CD8-positive, alpha-beta memory T cell (primary cell): Measurements from ENCODE around the gene RAB27A. TPM values are rescaled to one million over a fixed set of nuclear protein-coding genes. Genes with fewer than 3 reads are reported as not detected.
"Not testable (repeated sequence)": the region's sequence is repeated elsewhere in the genome, so short reads cannot be mapped to it uniquely, and the experiment has no call there.

Source experiments
- CTCF ChIA-PET: fragments of 350-600 bp; sonication (Branson Sonifier 250); formaldehyde crosslinking; loops from one replicate; lab custom pipeline; 2021; ENCODE audit warnings: antibody characterized with exemption; lab: Charles Lee
- POLR2A ChIA-PET: fragments of 350-600 bp; sonication (Branson Sonifier 250); formaldehyde crosslinking; loops from one replicate; lab custom pipeline; 2021; ENCODE audit warnings: antibody characterized with exemption; lab: Charles Lee
- DNase-seq, 5 donors: peaks; one replicate each; pipeline versions ENCODE4 v3.0.0 to v3.0.0-alpha.2; 2020 to 2022; ENCODE audit warnings: mixed read lengths in 1 of 5
- H3K27ac ChIP-seq: one replicate; pipeline ENCODE4 v1.7.0; 2013; ENCODE audit warnings: low read depth, mild to moderate bottlenecking, low read length, moderate library complexity
- H3K27me3 ChIP-seq: 2 replicates; pipeline ENCODE4 v1.7.0; 2013; ENCODE audit warnings: low read length, mild to moderate bottlenecking; ENCODE audit not compliant: insufficient read depth, poor library complexity, severe bottlenecking
- H3K36me3 ChIP-seq: 2 replicates; pipeline ENCODE4 v1.7.0; 2013; ENCODE audit warnings: mild to moderate bottlenecking, low read length, moderate library complexity; ENCODE audit not compliant: insufficient read depth
- H3K4me1 ChIP-seq: 2 replicates; pipeline ENCODE4 v1.7.0; 2013; ENCODE audit warnings: mild to moderate bottlenecking, low read length, moderate library complexity; ENCODE audit not compliant: insufficient read depth
- H3K4me3 ChIP-seq: 2 replicates; pipeline ENCODE4 v1.7.0; 2013; ENCODE audit warnings: mild to moderate bottlenecking, low read length
- H3K9me3 ChIP-seq: 2 replicates; pipeline ENCODE4 v1.7.0; 2013; ENCODE audit warnings: mild to moderate bottlenecking, low read length
- H3K27ac Mint-ChIP-seq, 8 donors: one replicate each; pipeline ENCODE4 v1.8.0; 2020 to 2021; ENCODE audit warnings: mixed read lengths in 8 of 8, mild to moderate bottlenecking in 6 of 8, inconsistent platforms in 3 of 8, moderate library complexity in 3 of 8
- H3K27me3 Mint-ChIP-seq, 2 donors: one replicate each; pipeline ENCODE4 v1.8.0; 2020 to 2021; ENCODE audit warnings: mixed read lengths in 2 of 2, mild to moderate bottlenecking in 1 of 2, moderate library complexity in 1 of 2
- H3K36me3 Mint-ChIP-seq, 3 donors: one replicate each; pipeline ENCODE4 v1.8.0; 2020 to 2021; ENCODE audit warnings: mixed read lengths in 3 of 3, inconsistent platforms in 1 of 3, mild to moderate bottlenecking in 1 of 3
- H3K4me1 Mint-ChIP-seq, 3 donors: one replicate each; pipeline ENCODE4 v1.8.0; 2020 to 2021; ENCODE audit warnings: mixed read lengths in 3 of 3, inconsistent platforms in 1 of 3, mild to moderate bottlenecking in 1 of 3
- H3K4me3 Mint-ChIP-seq, 7 donors: one replicate each; pipeline ENCODE4 v1.8.0; 2020 to 2021; ENCODE audit warnings: mixed read lengths in 7 of 7, mild to moderate bottlenecking in 6 of 7, moderate library complexity in 4 of 7, inconsistent platforms in 2 of 7
- H3K9me3 Mint-ChIP-seq, 5 donors: one replicate each; pipeline ENCODE4 v1.8.0; 2020 to 2022; ENCODE audit warnings: mixed read lengths in 5 of 5, mild to moderate bottlenecking in 3 of 5, moderate library complexity in 2 of 5, inconsistent platforms in 1 of 5
- polyA plus RNA-seq: library from polyadenylated mRNA; unstranded; fragments of 300-500 nt; fragmentation: Illumina TruSeq; gene quantifications from one replicate; pipeline ENCODE4 v1.2.3, GENCODE V29; 2021
- total RNA-seq, 2 experiments: library from RNA; stranded (reverse); gene quantifications; one replicate each; pipeline ENCODE4 v1.2.3, GENCODE V29; 2021

RAB27A gene
- total and polyA plus RNA-seq, 3 experiments from 2014 or later: 132 to 195 (median 187) TPM

- peak in 1 of 5 donors; percentile 64 for DNase-seq
- H3K4me1 Mint-ChIP-seq: peaks cover 95 to 100% (median 99%) of the 10 kb centered on the region in 3 donors
- not testable (repeated sequence) for H3K9me3 Mint-ChIP-seq, H3K27me3 Mint-ChIP-seq, H3K27ac ChIP-seq, H3K9me3 ChIP-seq, H3K36me3 ChIP-seq, H3K36me3 Mint-ChIP-seq, H3K27me3 ChIP-seq, H3K4me3 ChIP-seq
- ChIA-PET CTCF (interaction anchor here (1.7 to 2.3 kb wide), 2 partner anchors 9 to 14 kb away, joined by 5 to 8 read pairs; no protein-coding TSS in a partner anchor), POLR2A (interaction anchor here (1.5 to 4.2 kb wide), 2 partner anchors 14 to 84 kb away, joined by 5 to 27 read pairs; partner anchors contain the start of gene RSL24D1)
- H3K4me3 Mint-ChIP-seq: peak overlapping the region in 6 of 7 donors; percentile 20 to 79 (median 46)
- peaks cover 90% of the 10 kb centered on the region for H3K4me1 ChIP-seq
- peak overlapping the region; percentile 24 to 99 (median 96) for H3K27ac Mint-ChIP-seq
These were observed 9.0 kb downstream of the RAB27A start for GRCh38 chr15:55280589-55280988.

GRCh38 chr15:55279746-55280351 lies 9.8 kb downstream of the RAB27A start:
- POLR2A ChIA-PET: interaction anchor here (0.6 to 4.2 kb wide), 3 partner anchors 13 to 83 kb away, joined by 5 to 27 read pairs (median 5); partner anchors contain the start of gene RSL24D1
- H3K9me3 ChIP-seq: no peaks in the 10 kb centered on the region
- DNase-seq: peak; percentile 32 to 82 (median 49)
- H3K4me3 ChIP-seq: peak overlapping the region; percentile 6
- CTCF ChIA-PET: interaction anchor here (1.7 to 2.3 kb wide), 2 partner anchors 8 to 13 kb away, joined by 5 to 8 read pairs; no protein-coding TSS in a partner anchor
- peak overlapping the region; percentile 61 to 83 (median 78) for H3K4me3 Mint-ChIP-seq
- peak overlapping the region; percentile 57 for H3K27ac ChIP-seq
- H3K27me3 ChIP-seq: no peaks in the 10 kb centered on the region
- peaks cover 0 to 11% (median 0%) of the 10 kb centered on the region in 3 donors for H3K36me3 Mint-ChIP-seq
- H3K4me1 Mint-ChIP-seq: peaks cover 94 to 99% (median 99%) of the 10 kb centered on the region in 3 donors
- peaks cover 90% of the 10 kb centered on the region for H3K4me1 ChIP-seq
- peak overlapping the region; percentile 94 to 99 (median 97) for H3K27ac Mint-ChIP-seq
- no peaks in the 10 kb centered on the region for H3K27me3 Mint-ChIP-seq
- no peaks in the 10 kb centered on the region for H3K9me3 Mint-ChIP-seq
- H3K36me3 ChIP-seq: no peaks in the 10 kb centered on the region

DNA sequence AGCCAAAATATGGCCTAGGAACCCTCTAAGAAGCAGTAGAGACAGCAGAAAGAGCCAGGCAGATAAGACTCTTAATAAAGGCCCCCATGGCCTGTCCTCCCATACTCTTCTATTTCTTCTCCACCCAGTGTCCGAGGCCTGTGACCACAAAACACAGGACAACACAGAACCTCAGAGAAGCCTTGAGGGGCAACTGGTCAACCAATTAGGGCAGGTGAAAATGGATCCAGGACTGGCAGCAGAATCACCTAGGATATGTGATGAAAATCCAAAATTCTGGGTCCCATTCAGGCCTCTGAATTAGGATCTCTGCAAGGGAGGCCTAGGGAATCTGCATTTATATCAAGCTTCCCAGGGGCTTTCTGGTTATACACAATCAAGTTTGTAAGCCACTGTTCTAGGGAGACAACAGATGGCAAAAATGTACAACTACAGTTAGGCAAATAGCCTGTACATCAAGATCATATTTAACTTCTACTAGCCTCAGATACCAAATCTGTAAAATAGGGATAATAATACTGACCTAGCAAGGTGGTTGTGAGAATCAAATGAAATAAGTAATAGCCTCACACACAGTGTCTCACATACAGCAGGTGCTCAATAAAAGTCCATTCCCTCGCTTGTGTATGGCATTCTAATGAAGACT lies 10.4 kb downstream of the RAB27A start:
- Histone ChIP-seq H3K4me3 (peak overlapping the region; percentile 6), H3K27me3 (no peaks in the 10 kb centered on the region), H3K36me3 (no peaks in the 10 kb centered on the region), H3K4me1 (peaks cover 86% of the 10 kb centered on the region), H3K9me3 (no peaks in the 10 kb centered on the region), H3K27ac (peak overlapping the region; percentile 57)
- no peaks in the 10 kb centered on the region for H3K9me3 Mint-ChIP-seq
- no peaks in the 10 kb centered on the region for H3K27me3 Mint-ChIP-seq
- H3K27ac Mint-ChIP-seq: peak overlapping the region; percentile 94 to 99 (median 97)
- peaks cover 89 to 95% (median 95%) of the 10 kb centered on the region in 3 donors for H3K4me1 Mint-ChIP-seq
- CTCF ChIA-PET: interaction anchor here (1.7 to 2.3 kb wide), 3 partner anchors 7 to 12 kb away, joined by 5 to 8 read pairs (median 5); no protein-coding TSS in a partner anchor
- H3K4me3 Mint-ChIP-seq: peak overlapping the region; percentile 61 to 83 (median 78)
- peaks cover 0 to 13% (median 0%) of the 10 kb centered on the region in 3 donors for H3K36me3 Mint-ChIP-seq
- DNase-seq: no peak
- POLR2A ChIA-PET: interaction anchor here (4.2 kb wide), 1 partner anchor 12 kb away, joined by 27 read pairs; no protein-coding TSS in a partner anchor

DNA sequence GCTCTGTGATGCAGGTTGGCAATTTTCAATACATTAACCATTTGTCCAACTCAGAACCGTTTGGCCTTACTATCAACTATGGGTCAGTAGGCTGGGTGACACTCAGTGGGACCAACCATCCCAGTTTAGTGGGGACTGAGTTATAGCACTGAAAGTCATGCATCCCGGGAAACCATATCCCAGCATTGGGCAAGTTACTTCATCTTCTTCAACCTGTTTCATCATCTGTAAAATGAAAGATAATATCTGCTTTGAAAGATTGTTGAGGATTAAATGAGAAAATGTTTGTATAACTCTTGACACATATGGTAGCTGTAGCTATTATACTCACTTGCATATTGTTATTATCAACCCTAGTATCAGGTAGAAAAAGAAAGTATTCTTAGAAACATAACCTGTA lies 11.9 kb downstream of the RAB27A start:
- Histone ChIP-seq H3K4me1 (peaks cover 80% of the 10 kb centered on the region), H3K9me3 (no peaks in the 10 kb centered on the region), H3K36me3 (no peaks in the 10 kb centered on the region), H3K27me3 (no peaks in the 10 kb centered on the region), H3K4me3 (peak overlapping the region; percentile 30), H3K27ac (peak overlapping the region; percentile 45)
- H3K27ac Mint-ChIP-seq: peak overlapping the region; percentile 94 to 99 (median 97)
- DNase-seq: no peak
- H3K4me3 Mint-ChIP-seq: peak overlapping the region; percentile 63 to 92 (median 79)
- H3K36me3 Mint-ChIP-seq: peaks cover 3 to 23% (median 7%) of the 10 kb centered on the region in 3 donors
- H3K4me1 Mint-ChIP-seq: peaks cover 86 to 94% (median 94%) of the 10 kb centered on the region in 3 donors
- ChIA-PET CTCF (interaction anchor here (0.7 to 2.2 kb wide), 6 partner anchors 8 to 53 kb away, joined by 3 to 8 read pairs (median 4); no protein-coding TSS in a partner anchor), POLR2A (interaction anchor here (0.8 to 4.2 kb wide), 8 partner anchors 8 to 41 kb away, joined by 3 to 27 read pairs (median 3); partner anchors contain the start of genes PIGB and PIGBOS1)
- no peaks in the 10 kb centered on the region for H3K9me3 Mint-ChIP-seq
- H3K27me3 Mint-ChIP-seq: no peaks in the 10 kb centered on the region

DNA sequence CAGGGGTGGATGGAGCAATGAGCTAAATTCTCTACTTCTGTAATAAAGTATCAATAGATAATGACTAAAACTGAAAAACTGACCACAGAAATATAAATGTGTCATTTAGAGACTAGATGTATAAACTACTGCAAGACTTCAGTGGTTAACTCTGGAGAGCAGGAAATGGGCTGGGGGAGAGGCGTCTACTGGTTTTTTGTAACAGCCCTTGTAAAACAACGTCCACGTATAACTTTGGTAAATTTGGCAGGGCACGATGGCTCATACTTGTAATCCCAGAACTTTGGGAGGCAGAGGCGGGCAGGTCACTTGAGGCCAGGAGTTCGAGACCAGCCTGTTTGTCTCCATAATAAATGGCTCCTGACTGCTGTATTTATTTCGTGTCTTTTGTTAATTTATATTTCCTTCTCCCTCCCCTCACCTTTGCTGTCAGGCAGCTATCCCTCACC lies 12.5 kb downstream of the RAB27A start:
- Histone ChIP-seq H3K9me3 (no peaks in the 10 kb centered on the region), H3K4me1 (peaks cover 80% of the 10 kb centered on the region), H3K4me3 (peak overlapping the region; percentile 30), H3K27me3 (no peaks in the 10 kb centered on the region), H3K27ac (peak overlapping the region; percentile 45), H3K36me3 (no peaks in the 10 kb centered on the region)
- Mint-ChIP-seq H3K36me3 (peaks cover 3 to 26% (median 7%) of the 10 kb centered on the region in 3 donors), H3K4me3 (peak overlapping the region; percentile 63 to 92 (median 79)), H3K9me3 (no peaks in the 10 kb centered on the region), H3K4me1 (peaks cover 84 to 94% (median 93%) of the 10 kb centered on the region in 3 donors), H3K27me3 (no peaks in the 10 kb centered on the region), H3K27ac (peak overlapping the region; percentile 94 to 99 (median 97))
- ChIA-PET CTCF (interaction anchor here (0.7 to 2.2 kb wide), 6 partner anchors 10 to 53 kb away, joined by 3 to 8 read pairs (median 4); no protein-coding TSS in a partner anchor), POLR2A (interaction anchor here (0.8 to 4.2 kb wide), 8 partner anchors 8 to 42 kb away, joined by 3 to 27 read pairs (median 3); partner anchors contain the start of genes PIGB and PIGBOS1)
- DNase-seq: peak; percentile 44 to 82 (median 58)

- POLR2A ChIA-PET: interaction anchor here (0.6 to 4.2 kb wide), 4 partner anchors 9 to 23 kb away, joined by 3 to 27 read pairs (median 6); no protein-coding TSS in a partner anchor
- H3K4me3 Mint-ChIP-seq: peak overlapping the region in 6 of 7 donors; percentile 49 to 92 (median 80)
These were observed 13.3 kb downstream of the RAB27A start for GRCh38 chr15:55276324-55276723.

DNA sequence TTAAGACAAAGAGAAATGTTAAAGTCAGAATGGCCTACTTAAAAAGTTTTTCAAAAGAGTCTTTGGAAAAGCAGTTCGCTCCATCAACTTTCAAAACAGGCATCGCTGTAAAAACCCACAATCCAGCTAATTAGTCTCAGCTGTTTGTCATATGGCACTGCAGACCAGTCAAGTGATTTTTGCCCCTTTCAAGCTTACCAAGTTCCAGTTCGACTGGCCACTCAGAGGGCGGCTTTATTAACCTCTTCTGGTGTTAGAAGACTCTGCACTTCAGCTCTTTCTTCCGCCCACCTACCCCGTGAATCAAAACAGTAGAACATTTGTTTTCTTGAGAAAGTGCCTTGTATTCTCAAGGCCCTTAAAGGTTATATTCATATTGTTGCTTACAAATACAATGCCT lies 19.3 kb downstream of the RAB27A start:
- H3K4me1 Mint-ChIP-seq: peaks cover 87 to 95% (median 92%) of the 10 kb centered on the region in 3 donors
- peak overlapping the region; percentile 62 to 86 (median 65) for H3K4me3 Mint-ChIP-seq
- ChIA-PET POLR2A (interaction anchor here (0.9 to 1.1 kb wide), 3 partner anchors 15 to 73 kb away, joined by 3 to 4 read pairs (median 3); no protein-coding TSS in a partner anchor), CTCF (interaction anchor here (0.6 to 3.8 kb wide), 7 partner anchors 8 to 52 kb away, joined by 3 to 20 read pairs (median 6); no protein-coding TSS in a partner anchor)
- no peak for DNase-seq
- no peak overlapping the region for H3K4me3 ChIP-seq
- H3K9me3 ChIP-seq: no peaks in the 10 kb centered on the region
- no peaks in the 10 kb centered on the region for H3K27me3 Mint-ChIP-seq
- peaks cover 82% of the 10 kb centered on the region for H3K4me1 ChIP-seq
- H3K36me3 Mint-ChIP-seq: peaks cover 7 to 48% (median 15%) of the 10 kb centered on the region in 3 donors
- no peaks in the 10 kb centered on the region for H3K9me3 Mint-ChIP-seq
- no peaks in the 10 kb centered on the region for H3K27me3 ChIP-seq
- H3K27ac ChIP-seq: no peak overlapping the region
- no peaks in the 10 kb centered on the region for H3K36me3 ChIP-seq
- peak overlapping the region; percentile 91 to 98 (median 96) for H3K27ac Mint-ChIP-seq

More at GRCh38 chr15:55276324-55276723, 13.3 kb downstream of the RAB27A start:
- Histone ChIP-seq H3K36me3 (no peaks in the 10 kb centered on the region), H3K4me1 (peaks cover 77% of the 10 kb centered on the region), H3K27ac (peak overlapping the region; percentile 45), H3K9me3 (no peaks in the 10 kb centered on the region), H3K4me3 (no peak overlapping the region), H3K27me3 (no peaks in the 10 kb centered on the region)
- no peak for DNase-seq
- peaks cover 3 to 26% (median 7%) of the 10 kb centered on the region in 3 donors for H3K36me3 Mint-ChIP-seq
- H3K27me3 Mint-ChIP-seq: no peaks in the 10 kb centered on the region
- peaks cover 82 to 94% (median 92%) of the 10 kb centered on the region in 3 donors for H3K4me1 Mint-ChIP-seq
- CTCF ChIA-PET: interaction anchor here (0.7 to 2.2 kb wide), 4 partner anchors 9 to 52 kb away, joined by 3 to 8 read pairs (median 4); no protein-coding TSS in a partner anchor
- peak overlapping the region; percentile 94 to 99 (median 97) for H3K27ac Mint-ChIP-seq
- no peaks in the 10 kb centered on the region for H3K9me3 Mint-ChIP-seq
